ENCODE results near the gene ROR2. TPM values are rescaled to one million over a fixed set of nuclear protein-coding genes. Genes with fewer than 3 reads are reported as not detected.
"Not testable (repeated sequence)": the region's sequence is repeated elsewhere in the genome, so short reads cannot be mapped to it uniquely, and the experiment has no call there.

ROR2 gene
- polyA plus RNA-seq, 2 donors: 1.7 to 3.6 TPM

DNA sequence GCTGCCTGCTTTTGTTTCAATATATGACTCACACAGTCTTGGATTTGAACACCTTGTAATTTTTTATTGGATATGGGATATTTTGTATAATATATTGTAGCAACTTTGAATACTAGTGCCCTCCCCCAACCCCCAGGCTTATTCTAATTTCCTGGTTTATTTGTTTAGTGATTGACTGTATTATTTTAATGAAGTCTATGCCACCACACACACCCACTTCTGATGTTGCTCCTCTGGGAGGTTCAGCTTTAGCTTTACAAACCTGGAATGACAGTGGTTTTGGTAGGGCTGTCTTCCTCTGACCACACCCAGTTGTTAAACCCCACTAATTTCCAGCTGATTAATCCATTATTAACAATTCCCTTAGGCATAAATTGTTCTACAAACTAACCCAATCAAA lies 320.3 kb downstream of the ROR2 start:
- Histone ChIP-seq H3K27me3 (ENCODE audit: control insufficient read depth in 1 of 2, insufficient read depth in 2 of 2, low read length in 2 of 2) (no peaks in the 10 kb centered on the region), H3K4me3 (ENCODE audit: low read depth in 1 of 2, low read length in 2 of 2) (no peak overlapping the region), H3K4me1 (ENCODE audit: control insufficient read depth in 2 of 2, insufficient read depth in 2 of 2, low read length in 1 of 2) (no peaks in the 10 kb centered on the region), H3K9me3 (ENCODE audit: control insufficient read depth in 2 of 2, insufficient read depth in 1 of 2, low read depth in 1 of 2, low read length in 1 of 2) (no peaks in the 10 kb centered on the region), H3K27ac (ENCODE audit: low read depth in 2 of 2, low read length in 1 of 2) (no peak overlapping the region), H3K36me3 (ENCODE audit: control insufficient read depth in 2 of 2, insufficient read depth in 2 of 2, low read length in 1 of 2) (no peaks in the 10 kb centered on the region)

DNA sequence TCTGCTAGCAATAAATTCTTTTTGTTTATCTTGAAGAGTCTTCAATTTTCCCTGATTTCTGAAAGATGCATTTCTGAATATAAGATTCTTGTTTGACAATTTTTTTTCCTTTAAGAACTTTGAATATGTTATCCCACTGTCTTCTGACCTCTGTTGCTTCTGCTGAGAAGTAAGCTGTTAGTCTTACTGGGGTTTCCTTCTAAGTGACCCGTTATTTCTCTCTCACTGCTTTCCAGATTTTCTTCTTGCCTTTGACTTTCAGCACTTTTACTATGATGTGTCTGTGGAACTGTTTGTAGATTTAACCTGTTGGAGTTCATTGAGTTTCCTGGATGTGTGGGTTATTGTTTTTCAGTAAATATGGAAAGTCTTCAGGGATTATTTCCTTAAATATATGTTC lies 321.1 kb downstream of the ROR2 start:
- H3K4me3 ChIP-seq (ENCODE audit: low read depth in 1 of 2, low read length in 2 of 2): no peak overlapping the region
- no peaks in the 10 kb centered on the region for H3K4me1 ChIP-seq (ENCODE audit: control insufficient read depth in 2 of 2, insufficient read depth in 2 of 2, low read length in 1 of 2)
- no peaks in the 10 kb centered on the region for H3K36me3 ChIP-seq (ENCODE audit: control insufficient read depth in 2 of 2, insufficient read depth in 2 of 2, low read length in 1 of 2)
- H3K27me3 ChIP-seq (ENCODE audit: control insufficient read depth in 1 of 2, insufficient read depth in 2 of 2, low read length in 2 of 2): no peaks in the 10 kb centered on the region
- H3K27ac ChIP-seq (ENCODE audit: low read depth in 2 of 2, low read length in 1 of 2): no peak overlapping the region
- WGBS, 2 donors: 80 to 100% methylated on average over 1 of the region's 1 CpG
- H3K9me3 ChIP-seq (ENCODE audit: control insufficient read depth in 2 of 2, insufficient read depth in 1 of 2, low read depth in 1 of 2, low read length in 1 of 2): no peaks in the 10 kb centered on the region

DNA sequence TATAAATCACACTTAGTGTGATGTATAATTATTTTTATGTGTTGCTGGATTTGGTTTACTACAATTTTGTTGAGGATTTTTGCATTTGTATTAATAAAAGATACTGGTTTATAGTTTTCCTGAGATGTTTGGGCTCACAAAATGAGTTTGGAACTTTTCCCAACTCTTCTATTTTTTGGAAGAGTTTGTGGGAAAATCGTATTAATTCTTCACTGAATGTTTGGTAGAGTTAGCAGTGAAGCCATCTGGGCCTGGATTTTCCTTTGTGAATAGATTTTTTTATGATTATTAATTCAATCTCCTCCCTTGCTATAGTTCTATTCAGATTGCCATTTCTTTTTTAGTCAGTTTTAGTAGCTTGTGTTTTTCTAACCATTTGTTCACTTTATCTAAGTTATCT lies 324.7 kb downstream of the ROR2 start:
- Histone ChIP-seq H3K9me3 (ENCODE audit: control insufficient read depth in 2 of 2, insufficient read depth in 1 of 2, low read depth in 1 of 2, low read length in 1 of 2) (no peaks in the 10 kb centered on the region), H3K4me3 (ENCODE audit: low read depth in 1 of 2, low read length in 2 of 2) (no peak overlapping the region), H3K4me1 (ENCODE audit: control insufficient read depth in 2 of 2, insufficient read depth in 2 of 2, low read length in 1 of 2) (no peaks in the 10 kb centered on the region), H3K27ac (ENCODE audit: low read depth in 2 of 2, low read length in 1 of 2) (no peak overlapping the region), H3K36me3 (ENCODE audit: control insufficient read depth in 2 of 2, insufficient read depth in 2 of 2, low read length in 1 of 2) (no peaks in the 10 kb centered on the region), H3K27me3 (ENCODE audit: control insufficient read depth in 1 of 2, insufficient read depth in 2 of 2, low read length in 2 of 2) (no peaks in the 10 kb centered on the region)
- 38 to 40% methylated on average over 1 of the region's 1 CpG for WGBS, 2 donors

DNA sequence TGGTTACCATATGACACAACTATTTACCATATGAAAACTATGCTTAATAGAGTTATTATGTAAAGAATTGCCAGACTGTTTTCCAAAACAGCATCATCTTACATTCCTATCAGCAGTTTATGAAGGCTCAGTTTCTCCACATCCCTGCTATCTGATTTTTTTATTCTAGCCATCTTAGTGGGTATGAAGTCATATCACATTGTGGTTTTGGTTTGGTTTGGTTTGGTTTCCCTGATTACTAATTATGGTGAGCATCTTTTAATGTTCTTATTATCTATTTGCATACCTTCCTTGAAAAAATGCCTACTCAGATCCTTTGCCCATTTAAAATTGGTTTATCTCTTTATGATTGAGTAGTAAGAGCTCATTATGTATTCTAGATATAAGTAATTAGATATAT lies 327.0 kb downstream of the ROR2 start:
- no peaks in the 10 kb centered on the region for H3K9me3 ChIP-seq (ENCODE audit: control insufficient read depth in 2 of 2, insufficient read depth in 1 of 2, low read depth in 1 of 2, low read length in 1 of 2)

DNA sequence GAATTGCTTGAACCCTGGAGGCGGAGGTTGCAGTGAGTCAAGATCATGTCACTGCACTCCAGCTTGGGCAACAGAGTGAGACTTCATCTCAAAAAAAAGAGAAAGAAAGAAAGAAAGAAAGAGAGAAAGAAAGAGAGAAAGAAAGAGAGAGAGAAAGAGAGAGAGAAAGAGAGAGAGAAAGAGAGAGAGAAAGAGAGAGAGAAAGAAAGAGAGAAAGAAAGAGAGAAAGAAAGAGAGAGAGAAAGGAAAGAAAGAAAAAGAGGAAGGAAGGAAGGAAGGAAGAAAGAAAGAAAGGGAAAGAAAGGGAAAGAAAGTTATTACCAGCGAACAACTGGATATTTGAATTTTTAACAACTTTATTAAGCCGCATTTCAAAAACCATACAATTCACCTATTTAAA lies 327.9 kb downstream of the ROR2 start:
- not testable (repeated sequence) for H3K4me3 ChIP-seq (ENCODE audit: low read depth in 1 of 2, low read length in 2 of 2); H3K27me3 ChIP-seq (ENCODE audit: control insufficient read depth in 1 of 2, insufficient read depth in 2 of 2, low read length in 2 of 2); H3K27ac ChIP-seq (ENCODE audit: low read depth in 2 of 2, low read length in 1 of 2); H3K9me3 ChIP-seq (ENCODE audit: control insufficient read depth in 2 of 2, insufficient read depth in 1 of 2, low read depth in 1 of 2, low read length in 1 of 2); H3K4me1 ChIP-seq (ENCODE audit: control insufficient read depth in 2 of 2, insufficient read depth in 2 of 2, low read length in 1 of 2); H3K36me3 ChIP-seq (ENCODE audit: control insufficient read depth in 2 of 2, insufficient read depth in 2 of 2, low read length in 1 of 2)
- 96 to 97% methylated on average over 3 of the region's 3 CpGs for WGBS, 2 donors

More for the DNA sequence above, 327.0 kb downstream of the ROR2 start:
- Histone ChIP-seq H3K27ac (ENCODE audit: low read depth in 2 of 2, low read length in 1 of 2) (no peak overlapping the region), H3K4me3 (ENCODE audit: low read depth in 1 of 2, low read length in 2 of 2) (no peak overlapping the region), H3K4me1 (ENCODE audit: control insufficient read depth in 2 of 2, insufficient read depth in 2 of 2, low read length in 1 of 2) (no peaks in the 10 kb centered on the region), H3K27me3 (ENCODE audit: control insufficient read depth in 1 of 2, insufficient read depth in 2 of 2, low read length in 2 of 2) (no peaks in the 10 kb centered on the region), H3K36me3 (ENCODE audit: control insufficient read depth in 2 of 2, insufficient read depth in 2 of 2, low read length in 1 of 2) (no peaks in the 10 kb centered on the region)

DNA sequence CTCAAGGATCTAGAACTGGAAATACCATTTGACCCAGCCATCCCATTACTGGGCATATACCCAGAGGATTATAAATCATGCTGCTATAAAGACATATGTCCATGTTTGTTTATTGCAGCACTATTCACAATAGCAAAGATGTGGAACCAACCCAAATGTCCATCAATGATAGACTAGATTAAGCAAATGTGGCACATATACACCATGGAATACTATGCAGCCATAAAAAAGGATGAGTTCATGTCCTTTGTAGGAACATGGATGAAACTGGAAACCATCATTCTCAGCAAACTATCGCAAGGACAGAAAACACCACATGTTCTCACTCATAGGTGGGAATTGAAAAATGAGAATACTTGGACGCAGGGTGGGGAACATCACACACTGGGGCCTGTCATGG lies 336.0 kb downstream of the ROR2 start:
- not testable (repeated sequence) for H3K9me3 ChIP-seq (ENCODE audit: control insufficient read depth in 2 of 2, insufficient read depth in 1 of 2, low read depth in 1 of 2, low read length in 1 of 2); H3K36me3 ChIP-seq (ENCODE audit: control insufficient read depth in 2 of 2, insufficient read depth in 2 of 2, low read length in 1 of 2); H3K27me3 ChIP-seq (ENCODE audit: control insufficient read depth in 1 of 2, insufficient read depth in 2 of 2, low read length in 2 of 2); H3K4me3 ChIP-seq (ENCODE audit: low read depth in 1 of 2, low read length in 2 of 2); H3K27ac ChIP-seq (ENCODE audit: low read depth in 2 of 2, low read length in 1 of 2); H3K4me1 ChIP-seq (ENCODE audit: control insufficient read depth in 2 of 2, insufficient read depth in 2 of 2, low read length in 1 of 2)
- WGBS, 2 donors: 96% methylated on average over 2 of the region's 2 CpGs

DNA sequence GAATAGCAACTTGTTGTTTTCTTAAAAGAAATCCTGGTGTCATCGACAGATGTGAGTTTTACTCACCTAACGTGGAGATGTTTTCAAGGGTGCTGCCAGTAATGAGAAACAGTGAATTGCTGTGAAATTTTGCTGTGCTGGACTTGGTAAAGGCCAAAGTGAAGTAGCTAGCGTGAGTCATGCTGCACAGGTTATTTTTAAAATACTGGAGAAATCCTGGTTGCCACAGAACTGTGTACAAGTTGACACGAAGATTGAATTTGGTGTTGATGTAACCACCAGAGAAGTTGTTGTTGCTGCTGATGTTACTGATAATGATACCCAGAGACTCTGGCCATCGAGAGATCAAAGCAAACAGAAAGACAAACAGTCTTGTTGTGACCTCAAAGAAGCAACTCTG lies 338.4 kb downstream of the ROR2 start:
- 55 to 56% methylated on average over 5 of the region's 5 CpGs for WGBS, 2 donors
- no peaks in the 10 kb centered on the region for H3K27me3 ChIP-seq (ENCODE audit: control insufficient read depth in 1 of 2, insufficient read depth in 2 of 2, low read length in 2 of 2)
- no peak overlapping the region for H3K27ac ChIP-seq (ENCODE audit: low read depth in 2 of 2, low read length in 1 of 2)
- no peaks in the 10 kb centered on the region for H3K4me1 ChIP-seq (ENCODE audit: control insufficient read depth in 2 of 2, insufficient read depth in 2 of 2, low read length in 1 of 2)
- no peaks in the 10 kb centered on the region for H3K36me3 ChIP-seq (ENCODE audit: control insufficient read depth in 2 of 2, insufficient read depth in 2 of 2, low read length in 1 of 2)
- no peak overlapping the region for H3K4me3 ChIP-seq (ENCODE audit: low read depth in 1 of 2, low read length in 2 of 2)
- no peaks in the 10 kb centered on the region for H3K9me3 ChIP-seq (ENCODE audit: control insufficient read depth in 2 of 2, insufficient read depth in 1 of 2, low read depth in 1 of 2, low read length in 1 of 2)

DNA sequence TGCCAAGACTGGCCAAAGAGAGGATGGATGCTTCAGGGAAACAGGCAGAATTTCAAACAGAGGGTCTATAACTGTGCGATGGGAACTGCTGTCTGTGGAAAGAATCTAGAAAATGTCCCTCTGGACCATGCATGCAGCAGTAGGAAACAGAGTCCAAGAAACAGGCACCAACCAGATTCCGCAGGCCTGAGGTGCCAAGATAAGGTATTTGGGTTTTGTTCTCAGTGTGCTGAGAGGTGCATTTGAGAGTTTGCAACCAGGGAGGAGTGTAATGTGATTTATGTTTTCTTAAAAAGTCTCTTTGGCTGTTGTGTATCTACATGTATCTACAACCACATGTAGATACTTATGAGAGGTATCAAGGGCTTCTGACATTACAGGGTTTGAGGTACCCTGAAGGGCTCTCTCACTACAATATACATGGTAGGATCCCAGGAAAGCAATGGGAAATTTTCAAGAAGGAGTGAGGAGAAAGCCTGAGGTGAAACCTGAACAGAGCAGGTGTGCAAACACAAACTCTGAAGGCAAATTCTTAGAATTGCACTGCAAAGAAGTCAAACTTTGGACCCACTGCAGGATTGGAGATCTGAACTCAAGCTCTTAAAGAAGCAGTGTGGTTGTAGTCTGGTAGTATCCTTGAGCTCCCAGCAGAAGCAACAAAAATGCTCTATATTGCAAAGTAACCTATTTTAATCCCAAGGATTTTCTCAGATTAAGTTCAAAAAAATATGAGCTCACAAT lies 343.6 kb downstream of the ROR2 start:
- H3K9me3 ChIP-seq (ENCODE audit: control insufficient read depth in 2 of 2, insufficient read depth in 1 of 2, low read depth in 1 of 2, low read length in 1 of 2): no peaks in the 10 kb centered on the region
- no peaks in the 10 kb centered on the region for H3K27me3 ChIP-seq (ENCODE audit: control insufficient read depth in 1 of 2, insufficient read depth in 2 of 2, low read length in 2 of 2)
- H3K4me3 ChIP-seq (ENCODE audit: low read depth in 1 of 2, low read length in 2 of 2): no peak overlapping the region
- H3K27ac ChIP-seq (ENCODE audit: low read depth in 2 of 2, low read length in 1 of 2): no peak overlapping the region
- 78 to 90% methylated on average over 2 of the region's 2 CpGs for WGBS, 2 donors
- H3K4me1 ChIP-seq (ENCODE audit: control insufficient read depth in 2 of 2, insufficient read depth in 2 of 2, low read length in 1 of 2): no peaks in the 10 kb centered on the region
- H3K36me3 ChIP-seq (ENCODE audit: control insufficient read depth in 2 of 2, insufficient read depth in 2 of 2, low read length in 1 of 2): no peaks in the 10 kb centered on the region

DNA sequence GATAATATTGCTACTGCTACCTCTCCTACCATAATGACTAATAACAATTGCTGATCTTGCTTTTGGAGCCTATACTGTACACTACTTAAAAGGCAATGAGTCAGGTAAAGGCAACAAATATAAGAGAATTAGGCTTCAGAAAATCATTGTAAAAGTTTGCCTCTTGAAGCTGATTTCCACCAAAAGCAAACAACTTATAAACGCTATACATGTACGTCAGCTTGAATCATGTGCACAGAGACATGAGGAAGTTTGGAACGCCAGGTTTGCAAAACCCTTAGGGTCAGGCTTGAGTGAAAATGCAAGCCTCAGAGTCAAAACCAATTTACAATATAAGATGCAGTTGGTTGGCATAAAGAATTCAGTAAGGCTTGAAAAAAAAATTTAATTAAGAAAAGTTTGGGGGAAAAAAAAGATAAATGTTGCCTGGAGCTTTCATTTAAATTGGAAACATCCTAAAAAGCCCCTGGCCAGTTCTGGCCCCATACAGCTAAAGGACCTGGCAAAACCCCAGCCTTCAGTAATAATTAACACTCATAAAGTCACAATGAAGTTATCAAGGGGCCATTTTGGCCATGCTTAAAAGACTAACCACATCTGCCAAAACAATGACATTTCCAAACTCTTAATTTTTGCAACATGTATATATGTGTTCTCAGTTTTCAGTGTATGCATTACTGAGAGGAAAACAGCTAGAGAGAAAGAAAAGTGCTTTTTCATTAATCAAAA lies 345.4 kb downstream of the ROR2 start:
- Histone ChIP-seq H3K36me3 (ENCODE audit: control insufficient read depth in 2 of 2, insufficient read depth in 2 of 2, low read length in 1 of 2) (no peaks in the 10 kb centered on the region), H3K9me3 (ENCODE audit: control insufficient read depth in 2 of 2, insufficient read depth in 1 of 2, low read depth in 1 of 2, low read length in 1 of 2) (no peaks in the 10 kb centered on the region), H3K4me3 (ENCODE audit: low read depth in 1 of 2, low read length in 2 of 2) (no peak overlapping the region), H3K27me3 (ENCODE audit: control insufficient read depth in 1 of 2, insufficient read depth in 2 of 2, low read length in 2 of 2) (no peaks in the 10 kb centered on the region), H3K4me1 (ENCODE audit: control insufficient read depth in 2 of 2, insufficient read depth in 2 of 2, low read length in 1 of 2) (no peaks in the 10 kb centered on the region), H3K27ac (ENCODE audit: low read depth in 2 of 2, low read length in 1 of 2) (no peak overlapping the region)
- 70 to 82% methylated on average over 3 of the region's 3 CpGs for WGBS, 2 donors

DNA sequence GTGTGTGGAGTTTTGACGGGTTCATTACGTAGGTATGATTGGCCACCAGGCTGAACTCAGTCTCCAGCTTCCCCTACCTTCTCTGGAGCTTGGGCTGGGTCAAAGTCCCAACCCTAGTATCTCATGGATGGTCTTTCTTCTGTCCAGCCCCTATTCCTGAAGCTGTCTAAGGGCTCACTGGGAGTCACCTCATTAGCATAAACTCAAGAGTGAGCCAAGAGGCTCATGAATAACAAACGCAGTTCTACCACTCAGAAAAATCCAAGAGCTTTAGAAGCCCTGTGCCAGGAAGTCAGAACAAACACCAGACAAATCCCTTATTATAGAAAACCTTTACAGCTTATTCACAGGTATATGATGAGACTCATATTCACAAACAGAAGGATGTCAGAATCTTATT lies 346.1 kb downstream of the ROR2 start:
- H3K9me3 ChIP-seq (ENCODE audit: control insufficient read depth in 2 of 2, insufficient read depth in 1 of 2, low read depth in 1 of 2, low read length in 1 of 2): no peaks in the 10 kb centered on the region
- no peak overlapping the region for H3K4me3 ChIP-seq (ENCODE audit: low read depth in 1 of 2, low read length in 2 of 2)
- H3K27ac ChIP-seq (ENCODE audit: low read depth in 2 of 2, low read length in 1 of 2): no peak overlapping the region
- WGBS, 2 donors: 70 to 78% methylated on average over 3 of the region's 3 CpGs
- H3K4me1 ChIP-seq (ENCODE audit: control insufficient read depth in 2 of 2, insufficient read depth in 2 of 2, low read length in 1 of 2): no peaks in the 10 kb centered on the region
- H3K36me3 ChIP-seq (ENCODE audit: control insufficient read depth in 2 of 2, insufficient read depth in 2 of 2, low read length in 1 of 2): no peaks in the 10 kb centered on the region
- no peaks in the 10 kb centered on the region for H3K27me3 ChIP-seq (ENCODE audit: control insufficient read depth in 1 of 2, insufficient read depth in 2 of 2, low read length in 2 of 2)
